ENCODE measurements around the gene ACP3. TPM values are rescaled to one million over a fixed set of nuclear protein-coding genes. Genes with fewer than 3 reads are reported as not detected.

The ACP3 gene
- total and polyA plus RNA-seq, 11 donors: 0.08 to 6.2 (median 0.69) TPM; not detected in 1

DNA sequence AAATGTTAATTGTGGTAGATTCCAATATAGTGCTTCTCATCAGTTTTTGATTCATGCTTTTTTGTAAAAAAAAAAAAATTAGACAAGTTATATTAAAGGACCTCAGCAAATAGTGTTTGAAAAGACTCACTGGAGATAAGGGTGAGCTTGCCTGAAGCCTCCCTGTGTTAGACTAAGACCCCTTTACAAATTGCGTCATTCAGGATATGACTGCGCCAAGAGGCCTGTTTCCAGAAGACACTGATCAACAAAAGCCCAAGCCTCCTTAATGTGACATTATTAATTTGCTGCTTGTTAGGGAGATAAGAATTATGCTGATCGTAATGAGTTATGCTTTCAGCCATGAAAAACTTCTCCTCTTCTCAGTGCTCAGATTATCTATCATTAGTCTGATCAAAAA, 87.1 kb downstream of the ACP3 start:
- no peaks in the 10 kb centered on the region for H3K27me3 ChIP-seq
- 67 to 77% (median 72%) methylated on average over 3 of the region's 3 CpGs for WGBS, 4 donors
- ATAC-seq (no peak), DNase-seq (no peak)
- intact Hi-C loops (cut with DNase I): loop anchor here in 1 of 10 donors (10.0 kb wide), 1 partner anchor 369 kb away; the partner anchor contains the start of gene CPNE4
- no peaks in the 10 kb centered on the region for H3K36me3 ChIP-seq
- H3K27ac ChIP-seq: no peak overlapping the region
- TF ChIP-seq, protein P1, sequence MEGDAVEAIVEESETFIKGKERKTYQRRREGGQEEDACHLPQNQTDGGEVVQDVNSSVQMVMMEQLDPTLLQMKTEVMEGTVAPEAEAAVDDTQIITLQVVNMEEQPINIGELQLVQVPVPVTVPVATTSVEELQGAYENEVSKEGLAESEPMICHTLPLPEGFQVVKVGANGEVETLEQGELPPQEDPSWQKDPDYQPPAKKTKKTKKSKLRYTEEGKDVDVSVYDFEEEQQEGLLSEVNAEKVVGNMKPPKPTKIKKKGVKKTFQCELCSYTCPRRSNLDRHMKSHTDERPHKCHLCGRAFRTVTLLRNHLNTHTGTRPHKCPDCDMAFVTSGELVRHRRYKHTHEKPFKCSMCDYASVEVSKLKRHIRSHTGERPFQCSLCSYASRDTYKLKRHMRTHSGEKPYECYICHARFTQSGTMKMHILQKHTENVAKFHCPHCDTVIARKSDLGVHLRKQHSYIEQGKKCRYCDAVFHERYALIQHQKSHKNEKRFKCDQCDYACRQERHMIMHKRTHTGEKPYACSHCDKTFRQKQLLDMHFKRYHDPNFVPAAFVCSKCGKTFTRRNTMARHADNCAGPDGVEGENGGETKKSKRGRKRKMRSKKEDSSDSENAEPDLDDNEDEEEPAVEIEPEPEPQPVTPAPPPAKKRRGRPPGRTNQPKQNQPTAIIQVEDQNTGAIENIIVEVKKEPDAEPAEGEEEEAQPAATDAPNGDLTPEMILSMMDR (IDR thresholded peaks at IDR 0.05): no peak
- no peak for TF ChIP-seq POLR2A (IDR thresholded peaks at IDR 0.05)
- no peak overlapping the region for H3K4me3 ChIP-seq
- H3K4me1 ChIP-seq: peaks cover 0 to 20% (median 6%) of the 10 kb centered on the region in 12 donors
- H3K9me3 ChIP-seq: no peaks in the 10 kb centered on the region

DNA sequence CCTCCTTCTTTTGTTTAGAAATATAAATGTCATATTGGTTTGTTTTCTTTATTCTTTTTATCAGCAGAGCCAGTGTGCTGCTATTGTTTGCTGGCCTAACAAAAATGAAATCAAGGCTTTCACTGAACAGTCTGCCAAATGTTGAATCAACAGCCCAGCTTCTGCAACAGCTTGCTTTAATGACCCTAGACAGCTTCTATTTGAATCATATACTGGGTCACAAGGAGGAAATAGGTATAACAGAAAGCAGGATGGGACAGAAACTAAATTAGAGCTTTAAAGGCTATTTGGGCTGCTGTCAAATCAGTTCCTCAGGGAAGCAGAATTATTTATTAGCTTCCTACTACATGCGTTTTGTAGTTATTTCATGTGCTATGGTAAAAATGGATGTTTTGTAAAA, 88.0 kb downstream of the ACP3 start:
- intact Hi-C loops (cut with DNase I): loop anchor here in 1 of 10 donors (10.0 kb wide), 1 partner anchor 370 kb away; the partner anchor contains the start of gene CPNE4
- no peak for DNase-seq
- Histone ChIP-seq H3K36me3 (no peaks in the 10 kb centered on the region), H3K27me3 (no peaks in the 10 kb centered on the region), H3K9me3 (no peaks in the 10 kb centered on the region), H3K4me3 (no peak overlapping the region), H3K27ac (peak overlapping the region in 1 of 12 donors; percentile 13), H3K4me1 (peaks cover 0 to 20% (median 6%) of the 10 kb centered on the region in 12 donors)
- WGBS, 4 donors: 25 to 62% (median 46%) methylated on average over 1 of the region's 1 CpG
- peak in 3 of 4 donors; percentile 38 to 49 (median 47) for ATAC-seq
- TF ChIP-seq, protein P1 (IDR thresholded peaks at IDR 0.05): no peak

DNA sequence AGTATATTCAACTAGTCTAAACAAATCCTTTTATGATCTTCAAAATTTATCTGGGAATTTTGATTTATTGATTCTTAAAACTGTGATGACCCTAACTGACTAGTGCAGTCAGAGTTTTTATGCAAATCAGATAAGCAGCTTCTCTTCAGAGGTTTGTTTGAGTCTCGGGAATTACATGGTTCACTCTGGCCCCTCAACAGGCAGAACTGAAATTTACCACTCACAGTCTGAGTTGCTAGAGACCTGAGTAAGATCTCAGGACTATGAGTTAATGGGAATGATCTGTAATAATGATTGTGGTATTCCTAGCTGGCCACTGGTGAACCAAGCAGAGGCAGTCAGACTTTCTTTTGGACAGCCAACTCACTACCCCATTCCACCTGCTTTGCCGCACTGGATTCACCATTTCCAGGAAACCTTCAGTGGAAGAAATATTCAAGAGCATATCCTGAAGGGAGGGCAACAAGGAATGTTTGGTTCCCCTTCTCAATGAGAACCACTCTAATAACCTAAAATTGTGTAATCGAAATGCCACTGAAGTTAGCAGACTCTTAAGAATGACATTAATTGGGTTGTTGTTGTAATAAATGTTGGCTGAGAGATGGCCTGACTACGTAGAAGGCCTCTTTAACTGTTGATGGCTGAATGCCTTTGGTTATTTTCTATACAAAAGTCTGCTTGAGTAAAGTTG, 88.5 kb downstream of the ACP3 start:
- H3K27me3 ChIP-seq: no peaks in the 10 kb centered on the region
- no peak for TF ChIP-seq POLR2A (IDR thresholded peaks at IDR 0.05)
- TF ChIP-seq, protein P1 (IDR thresholded peaks at IDR 0.05): no peak
- peak overlapping the region in 1 of 12 donors; percentile 12 for H3K27ac ChIP-seq
- DNase-seq: no peak
- H3K4me3 ChIP-seq: no peak overlapping the region
- no peak for ATAC-seq
- H3K9me3 ChIP-seq: no peaks in the 10 kb centered on the region
- WGBS, 4 donors: 83 to 89% (median 88%) methylated on average over 4 of the region's 4 CpGs
- H3K36me3 ChIP-seq: no peaks in the 10 kb centered on the region
- H3K4me1 ChIP-seq: peaks cover 0 to 20% (median 6%) of the 10 kb centered on the region in 12 donors
- intact Hi-C loops (cut with DNase I): loop anchor here in 1 of 10 donors (2.0 to 10.0 kb wide), 2 partner anchors 51 to 371 kb away; partner anchors contain the start of gene CPNE4

DNA sequence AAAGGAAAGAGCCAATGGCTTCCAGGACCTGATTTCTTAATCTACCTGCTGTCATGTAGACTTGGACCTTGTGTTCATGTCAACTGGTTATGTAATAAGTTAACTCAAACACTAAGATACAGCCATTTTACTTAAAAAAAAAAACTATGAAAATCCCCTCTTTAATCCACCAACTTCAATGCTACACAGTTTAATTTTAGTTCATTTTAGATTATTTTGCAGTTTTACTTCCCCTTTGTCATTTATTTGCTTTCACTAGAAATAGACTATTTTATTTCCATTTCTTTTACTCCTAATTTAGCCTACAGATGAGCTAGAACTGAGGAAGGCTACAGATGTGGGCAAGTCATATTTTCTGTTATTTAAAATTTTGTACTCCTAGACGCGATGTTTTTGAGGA, 89.4 kb downstream of the ACP3 start:
- TF ChIP-seq, protein P1 (IDR thresholded peaks at IDR 0.05): no peak
- TF ChIP-seq POLR2A (IDR thresholded peaks at IDR 0.05): no peak
- H3K36me3 ChIP-seq: no peaks in the 10 kb centered on the region
- no peak for ATAC-seq
- no peak overlapping the region for H3K27ac ChIP-seq
- intact Hi-C loops (cut with DNase I): loop anchor here in 1 of 10 donors (2.0 to 10.0 kb wide), 2 partner anchors 50 to 372 kb away; partner anchors contain the start of gene CPNE4
- no peak for DNase-seq
- 93 to 98% (median 97%) methylated on average over 2 of the region's 2 CpGs for WGBS, 4 donors
- H3K4me1 ChIP-seq: peaks cover 0 to 20% (median 6%) of the 10 kb centered on the region in 12 donors
- no peak overlapping the region for H3K4me3 ChIP-seq
- no peaks in the 10 kb centered on the region for H3K9me3 ChIP-seq
- no peaks in the 10 kb centered on the region for H3K27me3 ChIP-seq
